HG02759 (cell line): ENCODE measurements around the gene NUB1.
A peak's percentile ranks its signal among the peaks of the same experiment; 100 is the strongest.
"Not testable (repeated sequence)": the region's sequence is repeated elsewhere in the genome, so short reads cannot be mapped to it uniquely, and the experiment has no call there.

Experiments
- ATAC-seq: cut with Tn5 transposase; IDR thresholded peaks from one replicate; pipeline ENCODE4 v1.9.1; 2021; ENCODE audit warnings: mild to moderate bottlenecking, moderate library complexity; ENCODE audit not compliant: unreplicated experiment

Gene NUB1

DNA sequence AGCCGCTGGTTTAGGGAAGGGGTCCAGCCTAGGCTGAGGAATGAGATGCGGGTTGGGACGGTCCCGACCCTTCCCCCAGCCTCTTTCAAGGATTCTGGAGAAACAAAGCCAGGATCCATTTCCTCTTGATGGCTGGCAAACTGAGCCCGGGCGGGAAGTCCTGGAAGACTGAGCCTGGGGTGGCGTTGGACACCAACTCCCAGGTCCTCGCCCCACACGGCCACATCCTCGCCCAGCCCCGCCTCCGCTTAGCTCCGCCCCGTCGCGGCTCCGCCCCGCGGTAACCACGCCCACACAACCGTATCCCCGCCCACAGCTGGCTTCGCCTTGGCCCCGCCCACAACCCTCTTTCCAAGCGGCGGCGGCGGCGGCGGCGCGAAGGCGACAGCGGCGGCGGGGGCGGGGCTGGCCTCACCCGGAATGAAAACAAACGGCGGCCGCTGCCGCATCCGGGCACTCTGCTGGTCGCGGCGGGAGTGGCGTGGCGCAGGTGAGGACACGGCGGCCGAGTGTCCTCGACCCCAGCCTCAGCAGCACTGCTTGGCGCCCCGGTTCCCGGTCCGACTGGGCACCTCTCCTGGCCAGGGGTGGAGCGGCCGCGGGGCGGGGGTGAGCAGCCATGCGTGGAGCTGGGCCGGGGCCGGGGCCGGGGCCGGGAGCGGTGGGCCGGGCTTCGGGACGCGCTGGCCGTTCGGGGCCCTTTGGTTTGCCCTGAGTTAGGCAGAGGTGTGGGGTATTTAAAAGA lies at the start of gene NUB1:
NUB1 (plus strand) TSS at position 456 of the 745 bp plus-strand sequence. CDS start 3,538 bp downstream, outside the sequence.
- ATAC-seq = peak; percentile 65

DNA sequence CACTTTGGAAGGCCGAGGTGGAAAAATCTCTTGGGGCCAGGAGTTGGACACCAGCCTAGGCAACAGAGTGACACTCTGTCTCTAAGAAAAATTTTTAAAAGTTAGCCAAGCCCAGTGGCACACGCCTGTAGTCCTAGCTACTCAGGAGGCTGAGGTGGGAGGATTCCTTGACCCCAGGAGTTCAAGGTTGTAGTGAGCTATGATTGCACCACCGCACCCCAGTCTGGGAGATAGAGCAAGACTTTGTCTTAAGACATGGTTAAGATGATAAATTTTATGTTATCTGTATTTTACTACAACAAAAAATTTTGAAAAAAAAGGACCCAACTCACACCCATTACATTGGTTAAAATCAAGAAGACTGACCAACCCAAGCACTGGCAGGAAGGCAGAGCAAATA lies 48.8 kb upstream of the NUB1 start:
- ATAC-seq = no peak

GRCh38 chr7:151296202-151296992 lies 45.2 kb upstream of the NUB1 start:
- no peak for ATAC-seq

- ATAC-seq = no peak
Measured at GRCh38 chr7:151298765-151299164, 42.8 kb upstream of the NUB1 start.

- no peak for ATAC-seq
Measured at GRCh38 chr7:151299530-151299929, 42.1 kb upstream of the NUB1 start.

- no peak for ATAC-seq
Measured at GRCh38 chr7:151299940-151300645, 41.5 kb upstream of the NUB1 start.

DNA sequence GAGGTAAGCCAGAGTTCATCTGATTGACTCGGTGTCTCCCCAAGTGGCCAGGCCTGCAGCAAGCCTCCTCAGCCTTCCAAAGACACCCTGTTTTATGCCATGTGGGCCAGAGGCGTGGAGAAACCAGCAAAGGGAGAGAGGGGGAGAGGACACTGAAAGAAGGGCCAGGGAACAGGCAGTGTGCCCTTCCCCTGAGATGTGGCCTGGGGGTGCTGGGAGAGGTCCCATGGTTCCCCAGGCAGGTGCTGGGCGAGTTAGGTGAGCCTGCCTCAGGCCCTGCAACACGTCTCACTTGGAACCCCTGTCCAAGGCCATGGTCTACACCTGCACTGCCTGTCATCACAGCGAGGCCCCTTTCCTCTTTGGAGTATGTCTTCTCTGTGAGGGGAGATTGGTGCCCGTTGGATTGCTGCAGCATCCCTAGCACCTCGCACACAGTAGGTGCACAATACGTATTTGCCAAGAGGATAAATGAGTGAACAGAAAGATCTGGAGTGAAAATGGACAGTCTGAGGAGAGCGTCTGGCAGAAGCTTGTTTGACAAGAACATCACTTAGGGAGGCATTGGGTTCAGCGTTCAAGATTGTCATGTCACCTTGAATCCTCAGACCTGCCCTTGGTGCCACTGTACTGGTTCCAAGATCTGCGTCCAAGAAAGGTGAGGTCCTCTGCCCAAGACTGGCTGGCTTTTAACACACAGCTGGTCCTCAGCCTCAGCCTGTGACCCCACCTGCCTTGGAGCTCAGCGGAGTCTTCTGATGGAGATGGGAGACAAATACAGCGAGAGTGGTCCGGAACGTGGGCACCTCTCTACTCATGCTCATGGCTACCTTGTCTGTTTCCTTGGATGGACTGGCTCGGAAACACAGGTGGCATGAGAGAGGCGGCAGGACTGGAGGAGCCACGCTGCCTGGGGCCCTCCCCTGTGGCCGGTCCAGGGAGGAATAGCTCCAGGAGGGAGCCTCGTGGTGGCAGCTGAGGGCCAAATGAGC lies 39.8 kb upstream of the NUB1 start:
- ATAC-seq = no peak

GRCh38 chr7:151304251-151304650 lies 37.4 kb upstream of the NUB1 start:
- ATAC-seq = not testable (repeated sequence)

DNA sequence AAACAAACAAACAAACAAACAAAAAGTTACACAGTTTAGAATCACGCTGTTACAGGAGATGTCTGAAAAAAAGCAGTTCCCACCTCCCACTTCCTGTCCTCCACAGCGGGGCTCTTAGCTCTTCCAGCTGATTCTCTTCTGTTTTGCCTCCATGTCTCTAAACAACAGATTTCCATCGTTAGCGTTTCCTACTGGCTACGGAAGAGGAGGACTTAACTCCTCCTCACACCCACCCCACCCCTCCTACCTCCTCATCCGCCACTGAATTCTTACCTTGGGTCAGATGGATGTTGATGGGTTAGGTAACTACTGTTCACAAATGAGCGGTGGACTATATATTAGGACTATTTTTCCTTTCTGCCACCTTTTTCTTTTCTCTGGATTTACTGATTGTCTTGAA lies 36.8 kb upstream of the NUB1 start:
- no peak for ATAC-seq

DNA sequence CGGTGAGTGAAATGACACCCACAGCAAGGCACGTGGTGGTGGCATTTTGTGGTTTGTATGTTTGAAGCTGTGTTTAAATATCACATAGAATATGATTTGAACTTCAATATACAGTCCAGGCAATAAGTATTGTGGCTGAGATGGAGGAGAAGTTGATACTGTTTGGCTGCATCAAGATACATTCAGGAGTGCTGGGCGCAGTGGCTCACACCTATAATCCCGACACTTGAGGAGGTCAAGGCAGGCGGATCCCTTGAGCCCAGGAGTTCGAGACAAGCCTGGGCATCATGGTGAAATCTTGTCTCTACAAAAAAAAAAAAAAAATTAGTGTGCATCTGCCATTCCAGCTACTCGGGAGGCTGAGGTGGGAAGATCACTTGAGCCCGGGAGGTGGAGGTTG lies 35.2 kb upstream of the NUB1 start:
- ATAC-seq = no peak

- ATAC-seq = no peak
Measured at GRCh38 chr7:151306860-151307259, 34.8 kb upstream of the NUB1 start.

DNA sequence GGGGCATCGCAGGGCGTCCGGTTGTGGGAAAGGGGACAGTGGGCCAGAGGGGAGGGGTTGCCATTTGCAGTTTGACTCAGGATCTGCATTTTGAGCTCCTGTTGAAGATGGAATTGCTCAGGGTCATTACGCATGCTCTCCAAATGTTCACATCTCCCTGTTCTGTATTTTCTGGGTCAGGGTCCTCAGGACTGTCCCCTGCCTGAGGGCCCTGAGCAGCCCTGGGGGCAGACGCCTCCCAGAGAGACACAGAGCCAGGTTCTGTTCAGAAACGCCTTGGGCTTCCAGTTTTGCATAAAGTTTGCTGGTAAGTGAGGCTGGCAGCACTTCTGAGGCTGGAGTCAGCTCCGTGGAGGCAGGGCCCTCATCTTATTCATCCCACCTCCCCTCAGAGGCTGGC lies 34.1 kb upstream of the NUB1 start:
- no peak for ATAC-seq

DNA sequence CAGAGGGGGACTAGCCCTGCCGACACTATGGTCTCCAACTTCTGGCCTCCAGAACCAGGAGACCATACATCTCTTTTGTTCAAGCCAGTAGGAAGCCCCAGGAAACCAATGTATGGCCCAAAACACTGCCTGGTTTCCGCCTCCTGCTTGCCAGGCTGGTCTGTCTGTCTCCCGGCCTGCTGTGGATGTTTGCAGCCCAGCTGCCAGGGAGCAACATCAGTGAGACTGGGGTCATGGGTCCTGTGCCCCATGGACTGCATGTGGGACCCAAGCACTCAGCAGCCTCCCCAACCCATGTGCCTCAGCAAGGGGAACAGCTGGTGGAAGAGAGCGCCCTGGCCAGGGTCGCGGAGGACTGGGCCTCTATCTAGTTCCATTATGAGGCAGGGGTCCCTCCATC lies 33.4 kb upstream of the NUB1 start:
- ATAC-seq = no peak

- ATAC-seq = no peak
Measured at GRCh38 chr7:151308791-151309190, 32.8 kb upstream of the NUB1 start.

GRCh38 chr7:151309311-151309710 lies 32.3 kb upstream of the NUB1 start:
- no peak for ATAC-seq

- no peak for ATAC-seq
Measured at GRCh38 chr7:151310578-151310977, 31.0 kb upstream of the NUB1 start.

GRCh38 chr7:151311294-151311864 lies 30.2 kb upstream of the NUB1 start:
- ATAC-seq = no peak

DNA sequence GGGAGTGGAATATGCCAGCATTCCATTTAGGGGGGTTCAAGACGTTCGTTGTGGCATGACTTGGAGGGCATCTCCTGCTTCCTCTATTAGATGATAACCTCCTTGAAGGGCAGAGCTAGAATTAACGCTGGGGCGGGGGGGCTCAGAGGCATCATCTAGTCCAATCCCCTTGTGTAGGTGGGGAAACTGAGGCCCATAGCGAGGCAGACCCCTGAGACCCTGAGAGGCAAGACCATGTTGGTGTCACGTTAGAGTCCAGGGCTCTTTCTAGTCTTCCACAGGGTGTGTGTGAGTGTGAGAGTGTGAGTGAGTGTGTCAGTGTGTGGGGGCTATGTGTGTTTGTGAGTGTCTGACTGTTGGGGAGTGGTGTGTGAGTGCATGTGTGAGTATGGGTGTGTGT lies 29.3 kb upstream of the NUB1 start:
- ATAC-seq = no peak

DNA sequence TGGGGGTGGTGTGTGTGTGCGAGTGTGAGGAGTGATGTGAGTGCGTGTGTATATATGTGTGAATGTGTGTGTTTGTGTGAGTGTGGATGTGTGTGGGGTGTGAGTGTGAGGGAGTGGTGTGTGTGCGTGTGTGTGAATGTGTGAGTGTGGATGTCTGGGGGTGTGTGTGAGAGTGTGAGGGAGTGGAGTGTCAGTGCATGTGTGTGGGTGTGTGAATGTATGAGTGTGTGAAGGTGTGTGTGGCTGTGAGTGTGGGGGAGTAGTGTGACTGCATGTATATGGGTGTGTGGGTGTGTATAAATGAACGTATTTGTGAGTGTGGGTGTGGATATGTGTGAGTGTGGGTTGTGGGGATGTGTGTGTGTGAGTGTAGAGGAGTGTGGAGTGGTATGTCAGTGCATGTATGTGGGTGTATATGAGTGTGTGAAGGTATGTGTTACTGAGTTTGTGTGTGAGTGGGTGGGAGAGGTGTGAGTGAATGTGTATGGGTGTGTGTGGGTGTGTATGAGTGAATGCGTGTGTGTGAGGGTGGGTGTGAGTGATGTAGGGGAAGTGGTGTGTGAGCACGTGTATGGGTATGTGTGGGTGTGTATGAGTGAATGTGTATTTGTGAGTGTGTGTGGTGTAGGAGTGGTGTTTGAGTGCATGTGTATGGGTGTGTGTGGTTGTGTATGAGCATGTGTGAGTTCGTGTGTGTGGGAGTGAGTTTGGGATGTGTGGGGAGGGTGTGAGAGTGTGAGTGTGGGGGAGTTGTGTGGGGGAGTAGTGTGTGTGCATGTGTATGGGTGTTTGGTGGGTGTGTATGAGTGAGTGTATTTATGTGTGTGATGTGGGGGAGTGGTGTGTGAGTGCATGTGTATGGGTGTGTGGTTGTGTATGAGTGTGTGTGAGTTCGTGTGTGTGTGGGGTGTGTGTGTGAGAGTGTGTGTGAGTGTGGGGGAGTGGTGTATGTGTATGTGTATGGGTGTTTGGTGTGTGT lies 28.5 kb upstream of the NUB1 start:
- ATAC-seq = no peak
